ENCODE results near the gene AXIN1. TPM values are rescaled to one million over a fixed set of nuclear protein-coding genes. Genes with fewer than 3 reads are reported as not detected.

The AXIN1 gene
- total and polyA plus RNA-seq, 9 donors = 11.5 to 19.2 (median 14.4) TPM

- H3K27me3 ChIP-seq (ENCODE audit: control insufficient read depth, insufficient read depth, low read length) = no peaks in the 10 kb centered on the region
- no peaks in the 10 kb centered on the region for H3K4me1 ChIP-seq (ENCODE audit: control insufficient read depth, insufficient read depth, low read length)
- no peak for DNase-seq
- H3K4me3 ChIP-seq (ENCODE audit: low read length) = no peak overlapping the region
- 91% methylated on average over 27 of the region's 32 CpGs for WGBS (ENCODE audit: insufficient coverage)
- H3K27ac ChIP-seq (ENCODE audit: low read length) = no peak overlapping the region
- H3K9me3 ChIP-seq (replicated peaks; ENCODE audit: control insufficient read depth, low read depth, low read length) = no peaks in the 10 kb centered on the region
- H3K36me3 ChIP-seq (ENCODE audit: control insufficient read depth, insufficient read depth, low read length) = peaks cover 59% of the 10 kb centered on the region
Measured at GRCh38 chr16:297832-298231, 54.7 kb downstream of the AXIN1 start.

GRCh38 chr16:296806-297510 lies 55.6 kb downstream of the AXIN1 start:
- no peak overlapping the region for H3K4me3 ChIP-seq (ENCODE audit: low read length)
- H3K27me3 ChIP-seq (ENCODE audit: control insufficient read depth, insufficient read depth, low read length) = no peaks in the 10 kb centered on the region
- no peak for DNase-seq
- H3K27ac ChIP-seq (ENCODE audit: low read length) = no peak overlapping the region
- H3K4me1 ChIP-seq (ENCODE audit: control insufficient read depth, insufficient read depth, low read length) = no peaks in the 10 kb centered on the region
- H3K36me3 ChIP-seq (ENCODE audit: control insufficient read depth, insufficient read depth, low read length) = peaks cover 59% of the 10 kb centered on the region
- no peaks in the 10 kb centered on the region for H3K9me3 ChIP-seq (replicated peaks; ENCODE audit: control insufficient read depth, low read depth, low read length)
- 86% methylated on average over 24 of the region's 37 CpGs for WGBS (ENCODE audit: insufficient coverage)

GRCh38 chr16:296276-296675 lies 56.2 kb downstream of the AXIN1 start:
- Histone ChIP-seq H3K36me3 (ENCODE audit: control insufficient read depth, insufficient read depth, low read length) (peaks cover 60% of the 10 kb centered on the region), H3K4me3 (ENCODE audit: low read length) (no peak overlapping the region), H3K27me3 (ENCODE audit: control insufficient read depth, insufficient read depth, low read length) (no peaks in the 10 kb centered on the region), H3K4me1 (ENCODE audit: control insufficient read depth, insufficient read depth, low read length) (no peaks in the 10 kb centered on the region), H3K9me3 (replicated peaks; ENCODE audit: control insufficient read depth, low read depth, low read length) (no peaks in the 10 kb centered on the region), H3K27ac (ENCODE audit: low read length) (no peak overlapping the region)
- WGBS (ENCODE audit: insufficient coverage) = 96% methylated on average over 12 of the region's 14 CpGs
- DNase-seq = no peak

GRCh38 chr16:293043-293775 lies 59.3 kb downstream of the AXIN1 start:
- 88% methylated on average over 20 of the region's 32 CpGs for WGBS (ENCODE audit: insufficient coverage)
- H3K36me3 ChIP-seq (ENCODE audit: control insufficient read depth, insufficient read depth, low read length) = peaks cover 73% of the 10 kb centered on the region

GRCh38 chr16:291539-291938 lies 61.0 kb downstream of the AXIN1 start:
- no peaks in the 10 kb centered on the region for H3K4me1 ChIP-seq (ENCODE audit: control insufficient read depth, insufficient read depth, low read length)
- 88% methylated on average over 14 of the region's 17 CpGs for WGBS (ENCODE audit: insufficient coverage)
- H3K27me3 ChIP-seq (ENCODE audit: control insufficient read depth, insufficient read depth, low read length) = no peaks in the 10 kb centered on the region
- no peak overlapping the region for H3K4me3 ChIP-seq (ENCODE audit: low read length)
- H3K9me3 ChIP-seq (replicated peaks; ENCODE audit: control insufficient read depth, low read depth, low read length) = no peaks in the 10 kb centered on the region
- peaks cover 73% of the 10 kb centered on the region for H3K36me3 ChIP-seq (ENCODE audit: control insufficient read depth, insufficient read depth, low read length)
- no peak for DNase-seq
- no peak overlapping the region for H3K27ac ChIP-seq (ENCODE audit: low read length)

More at GRCh38 chr16:293043-293775, 59.3 kb downstream of the AXIN1 start:
- no peak overlapping the region for H3K4me3 ChIP-seq (ENCODE audit: low read length)
- H3K4me1 ChIP-seq (ENCODE audit: control insufficient read depth, insufficient read depth, low read length) = no peaks in the 10 kb centered on the region
- no peaks in the 10 kb centered on the region for H3K9me3 ChIP-seq (replicated peaks; ENCODE audit: control insufficient read depth, low read depth, low read length)
- no peak overlapping the region for H3K27ac ChIP-seq (ENCODE audit: low read length)
- no peak for DNase-seq
- H3K27me3 ChIP-seq (ENCODE audit: control insufficient read depth, insufficient read depth, low read length) = no peaks in the 10 kb centered on the region

GRCh38 chr16:290681-291405 lies 61.7 kb downstream of the AXIN1 start:
- 93% methylated on average over 50 of the region's 50 CpGs for WGBS (ENCODE audit: insufficient coverage)

GRCh38 chr16:290015-290680 lies 62.4 kb downstream of the AXIN1 start:
- no peaks in the 10 kb centered on the region for H3K9me3 ChIP-seq (replicated peaks; ENCODE audit: control insufficient read depth, low read depth, low read length)
- H3K4me3 ChIP-seq (ENCODE audit: low read length) = no peak overlapping the region
- DNase-seq = no peak
- no peak overlapping the region for H3K27ac ChIP-seq (ENCODE audit: low read length)
- H3K36me3 ChIP-seq (ENCODE audit: control insufficient read depth, insufficient read depth, low read length) = peaks cover 69% of the 10 kb centered on the region
- H3K4me1 ChIP-seq (ENCODE audit: control insufficient read depth, insufficient read depth, low read length) = no peaks in the 10 kb centered on the region
- WGBS (ENCODE audit: insufficient coverage) = 80% methylated on average over 25 of the region's 25 CpGs
- no peaks in the 10 kb centered on the region for H3K27me3 ChIP-seq (ENCODE audit: control insufficient read depth, insufficient read depth, low read length)

More at GRCh38 chr16:290681-291405, 61.7 kb downstream of the AXIN1 start:
- Histone ChIP-seq H3K9me3 (replicated peaks; ENCODE audit: control insufficient read depth, low read depth, low read length) (no peaks in the 10 kb centered on the region), H3K27me3 (ENCODE audit: control insufficient read depth, insufficient read depth, low read length) (no peaks in the 10 kb centered on the region), H3K27ac (ENCODE audit: low read length) (no peak overlapping the region), H3K36me3 (ENCODE audit: control insufficient read depth, insufficient read depth, low read length) (peaks cover 69% of the 10 kb centered on the region), H3K4me3 (ENCODE audit: low read length) (no peak overlapping the region), H3K4me1 (ENCODE audit: control insufficient read depth, insufficient read depth, low read length) (no peaks in the 10 kb centered on the region)
- DNase-seq = no peak

GRCh38 chr16:289395-289997 lies 63.0 kb downstream of the AXIN1 start:
- Histone ChIP-seq H3K36me3 (ENCODE audit: control insufficient read depth, insufficient read depth, low read length) (peaks cover 69% of the 10 kb centered on the region), H3K27me3 (ENCODE audit: control insufficient read depth, insufficient read depth, low read length) (no peaks in the 10 kb centered on the region), H3K4me3 (ENCODE audit: low read length) (no peak overlapping the region), H3K4me1 (ENCODE audit: control insufficient read depth, insufficient read depth, low read length) (no peaks in the 10 kb centered on the region), H3K9me3 (replicated peaks; ENCODE audit: control insufficient read depth, low read depth, low read length) (no peaks in the 10 kb centered on the region), H3K27ac (ENCODE audit: low read length) (no peak overlapping the region)
- DNase-seq = no peak
- 89% methylated on average over 21 of the region's 22 CpGs for WGBS (ENCODE audit: insufficient coverage)

- no peak for DNase-seq
- Histone ChIP-seq H3K4me1 (ENCODE audit: control insufficient read depth, insufficient read depth, low read length) (no peaks in the 10 kb centered on the region), H3K27me3 (ENCODE audit: control insufficient read depth, insufficient read depth, low read length) (peaks cover 2% of the 10 kb centered on the region), H3K27ac (ENCODE audit: low read length) (no peak overlapping the region), H3K4me3 (ENCODE audit: low read length) (no peak overlapping the region), H3K36me3 (ENCODE audit: control insufficient read depth, insufficient read depth, low read length) (peaks cover 62% of the 10 kb centered on the region), H3K9me3 (replicated peaks; ENCODE audit: control insufficient read depth, low read depth, low read length) (no peaks in the 10 kb centered on the region)
- 92% methylated on average over 27 of the region's 33 CpGs for WGBS (ENCODE audit: insufficient coverage)
Measured at GRCh38 chr16:287981-288920, 64.3 kb downstream of the AXIN1 start.

All from muscle of leg (tissue), 11 donors.